ENCODE measurements around the gene ALG5.
A peak's percentile ranks its signal among the peaks of the same experiment; 100 is the strongest.

The ALG5 gene

DNA sequence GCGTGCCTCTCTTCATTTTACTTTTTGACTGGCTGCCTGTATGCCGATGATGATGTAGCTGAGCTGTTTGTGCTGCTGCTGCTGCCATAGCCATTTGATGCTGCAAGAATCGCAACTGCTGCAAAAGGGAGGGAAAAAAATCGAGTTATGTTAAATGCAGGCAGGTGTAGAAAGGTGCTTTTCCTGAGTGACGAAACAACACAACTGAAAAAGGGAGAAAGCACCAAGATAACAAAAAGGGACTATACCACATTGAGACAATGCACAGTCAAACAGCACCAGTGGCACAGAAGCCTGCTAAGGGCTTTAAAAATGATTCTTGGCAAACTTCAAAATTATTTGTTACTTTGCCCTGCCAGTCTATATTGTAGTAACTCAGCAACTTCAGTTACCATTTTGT, 10.6 kb upstream of the ALG5 start:
- DNase-seq (ENCODE audit: insufficient read length, low spot score), result no peak
- FAIRE-seq, result no peak
- no peak for TF ChIP-seq POLR2A (IDR thresholded peaks at IDR 0.05; ENCODE audit: low read depth, low read length)

DNA sequence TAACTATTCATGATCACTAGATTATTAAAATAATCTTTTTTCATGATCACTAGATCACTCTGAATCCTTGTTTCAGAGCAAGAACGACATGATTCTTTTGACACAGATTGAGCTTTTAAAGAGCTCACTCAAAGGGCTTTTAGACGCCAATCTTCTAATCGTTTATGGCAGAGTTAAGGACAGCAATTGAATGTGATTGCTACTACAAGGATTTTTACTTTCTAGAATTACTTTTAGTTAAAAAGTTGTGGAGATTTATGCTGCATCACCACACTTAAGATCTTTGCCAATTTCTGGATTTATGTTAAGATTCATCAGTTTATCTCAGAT, 2.7 kb upstream of the ALG5 start:
- FAIRE-seq, result no peak
- no peak for DNase-seq (ENCODE audit: insufficient read length, low spot score)
- no peak for TF ChIP-seq POLR2A (IDR thresholded peaks at IDR 0.05; ENCODE audit: low read depth, low read length)

DNA sequence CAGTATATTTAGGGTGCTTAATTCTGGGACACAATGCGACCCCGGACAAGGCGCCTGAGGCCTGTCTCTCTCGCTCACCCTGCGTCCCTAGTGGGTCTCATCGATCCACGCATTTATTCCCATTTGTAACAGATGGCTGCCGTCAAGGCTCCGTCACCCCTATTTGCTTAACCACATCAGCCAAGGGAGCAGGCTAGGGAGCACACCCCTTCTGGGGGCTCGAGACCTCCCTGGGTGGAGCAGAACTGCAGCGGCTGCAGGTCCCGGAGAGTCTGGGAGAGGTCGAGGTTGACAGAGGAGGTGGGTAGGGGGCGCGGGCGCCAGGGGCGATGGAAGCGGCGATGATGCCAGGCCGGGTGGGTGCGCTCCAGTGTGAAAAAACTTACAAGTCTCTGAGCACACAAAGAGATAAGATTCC, 507 bp downstream of the ALG5 start:
- DNase-seq (ENCODE audit: insufficient read length, low spot score) (no peak), FAIRE-seq (no peak)
- no peak for TF ChIP-seq POLR2A (IDR thresholded peaks at IDR 0.05; ENCODE audit: low read depth, low read length)

DNA sequence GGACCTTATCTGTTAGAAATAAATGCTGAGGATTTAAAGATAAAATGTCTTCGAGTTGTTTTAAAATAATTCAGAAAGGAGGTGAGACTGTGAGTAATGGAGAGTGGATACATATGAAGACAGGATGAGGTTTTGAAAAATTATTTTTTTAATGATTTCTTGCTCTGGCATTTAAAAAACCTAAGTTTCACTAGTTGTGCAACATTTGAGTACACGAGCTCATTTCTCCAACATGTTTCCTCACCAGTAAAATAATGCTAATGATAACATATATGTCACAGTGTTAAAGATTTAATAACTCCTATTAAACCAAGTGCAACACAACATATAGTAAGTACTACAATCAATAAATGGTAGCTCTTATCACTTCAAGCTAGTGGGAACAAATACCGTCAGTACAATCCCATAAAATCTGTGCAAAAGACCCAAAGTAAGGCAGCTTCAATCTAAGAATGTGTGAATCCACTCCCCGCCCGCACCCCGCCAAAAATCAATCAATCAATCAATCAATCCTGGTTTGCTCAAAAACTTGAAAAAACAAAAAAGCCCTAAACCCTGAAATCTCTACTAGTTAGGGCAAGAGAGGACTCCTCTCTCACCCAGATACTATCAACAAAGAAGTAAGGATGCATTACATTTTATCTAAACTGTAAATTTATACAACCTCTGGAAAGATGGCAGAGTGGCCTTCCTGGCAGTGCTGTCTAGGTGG, 1.3 kb downstream of the ALG5 start:
- DNase-seq (ENCODE audit: insufficient read length, low spot score) (no peak), FAIRE-seq (no peak)
- TF ChIP-seq POLR2A (IDR thresholded peaks at IDR 0.05; ENCODE audit: low read depth, low read length), result no peak

DNA sequence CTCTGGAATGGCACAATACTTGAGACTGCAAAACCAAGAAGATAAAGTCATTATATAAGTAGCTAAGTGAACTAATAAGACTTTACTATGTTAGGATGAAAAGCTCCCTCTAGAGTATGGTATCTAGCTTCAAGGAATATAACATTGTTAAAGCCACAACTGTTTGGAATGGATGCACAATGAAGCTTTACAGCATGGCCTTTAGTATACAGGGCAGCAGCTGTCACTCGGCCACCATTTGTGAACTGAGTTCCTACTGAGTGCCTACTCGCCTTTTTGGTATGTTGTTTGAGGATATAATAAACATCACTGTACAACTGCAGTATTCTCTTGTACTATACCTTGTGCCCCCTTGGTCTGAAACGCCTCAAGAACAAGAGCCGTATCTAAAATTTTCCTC, 6.8 kb downstream of the ALG5 start:
- DNase-seq (ENCODE audit: insufficient read length, low spot score) (no peak), FAIRE-seq (no peak)
- TF ChIP-seq POLR2A (IDR thresholded peaks at IDR 0.05; ENCODE audit: low read depth, low read length), result no peak

DNA sequence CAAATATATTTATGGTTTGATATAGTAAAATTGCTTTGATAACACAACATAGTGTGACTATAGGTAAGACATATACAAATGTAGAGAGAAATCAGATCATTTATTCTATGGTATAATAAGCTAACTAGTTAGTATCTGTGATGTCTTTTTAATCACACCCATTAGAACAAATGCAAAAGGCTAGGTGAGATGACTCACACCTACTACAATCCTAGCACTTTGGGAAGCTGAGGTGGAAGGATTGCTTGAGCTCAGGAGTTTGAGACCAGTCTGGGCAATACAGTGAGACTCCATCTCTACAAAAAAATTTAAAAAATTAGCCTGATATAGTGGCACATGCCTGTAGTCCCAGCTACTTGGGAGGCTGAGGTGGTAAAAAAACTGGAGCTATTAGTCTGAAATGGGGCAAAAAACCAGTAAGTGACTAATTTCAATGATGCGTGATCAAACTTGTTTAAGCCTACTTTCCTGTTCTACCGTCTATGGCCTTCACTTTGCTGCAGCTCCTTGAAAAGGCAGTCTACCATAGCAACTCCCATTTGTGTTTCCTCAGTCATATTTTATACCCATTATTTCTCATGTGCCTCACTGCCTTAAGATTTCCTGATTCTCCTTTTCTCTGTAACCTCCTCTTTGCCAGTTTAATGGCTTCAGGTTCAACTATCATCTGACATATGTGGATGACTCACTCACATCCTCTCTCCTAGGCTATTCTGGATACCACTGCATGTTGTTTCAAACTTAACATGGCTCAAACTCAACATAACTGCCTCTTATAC, 12.5 kb downstream of the ALG5 start:
- FAIRE-seq (peak; percentile 55), DNase-seq (ENCODE audit: insufficient read length, low spot score) (no peak)
- no peak for TF ChIP-seq POLR2A (IDR thresholded peaks at IDR 0.05; ENCODE audit: low read depth, low read length)

DNA sequence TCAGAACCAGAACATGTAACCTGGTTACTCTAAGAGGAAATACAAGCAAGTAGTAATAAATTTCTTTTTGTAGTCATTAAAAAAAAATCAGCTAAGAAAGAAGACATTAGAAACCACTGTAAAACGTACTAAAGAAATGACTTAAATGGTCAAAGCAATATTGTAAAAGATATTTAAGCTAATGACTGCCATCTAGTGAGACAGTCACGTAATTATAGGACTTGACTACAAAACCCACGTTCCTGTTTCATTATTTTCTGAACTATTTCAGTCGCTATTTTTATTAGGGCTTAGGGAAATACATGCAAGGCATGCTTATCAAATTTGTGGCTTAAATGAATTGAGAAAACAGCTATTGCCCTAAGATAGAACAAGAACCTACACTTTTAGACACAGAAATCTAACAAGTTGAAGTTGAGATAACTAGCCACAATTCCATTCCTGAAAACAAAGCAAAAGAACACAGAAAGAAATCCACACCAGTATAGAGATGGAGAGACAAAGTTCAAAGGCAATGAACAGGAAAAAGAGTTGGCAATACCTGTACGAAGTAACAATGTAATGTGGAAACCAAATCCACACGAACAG, 17.9 kb downstream of the ALG5 start:
- DNase-seq (ENCODE audit: insufficient read length, low spot score), result no peak
- no peak for FAIRE-seq
- no peak for TF ChIP-seq POLR2A (IDR thresholded peaks at IDR 0.05; ENCODE audit: low read depth, low read length)

DNA sequence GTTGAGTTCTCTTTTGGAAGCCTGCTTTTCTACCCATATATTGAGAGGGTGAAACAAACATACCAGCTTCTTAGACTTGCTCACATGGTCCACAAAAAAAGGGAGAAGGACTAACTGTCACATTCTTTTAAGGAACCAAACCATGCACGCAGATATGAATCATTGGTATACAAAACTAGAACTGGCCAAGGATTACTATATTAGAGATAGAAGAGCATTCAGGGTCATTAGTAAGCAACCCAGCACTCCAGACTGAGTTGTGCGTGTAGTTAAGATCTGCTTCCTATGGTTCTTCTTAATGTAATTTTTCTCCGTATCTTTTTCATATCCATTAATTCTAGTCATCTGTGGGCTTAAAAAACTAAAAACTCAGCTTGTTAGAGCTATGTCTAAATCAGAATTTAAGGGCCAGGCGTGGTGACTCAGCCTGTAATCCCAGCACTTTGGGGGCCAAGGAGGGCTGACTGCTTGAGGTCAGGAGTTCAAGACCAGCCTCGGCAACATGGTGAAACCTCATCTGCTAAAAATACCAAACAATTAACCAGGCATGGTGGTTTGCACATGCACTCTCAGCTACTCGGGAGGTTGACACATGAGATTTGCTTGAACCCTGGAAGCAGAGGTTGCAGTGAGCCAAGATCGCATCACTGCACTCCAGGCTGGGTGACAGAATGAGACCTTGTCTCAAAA, 19.6 kb downstream of the ALG5 start:
- DNase-seq (ENCODE audit: insufficient read length, low spot score), result no peak
- TF ChIP-seq POLR2A (IDR thresholded peaks at IDR 0.05; ENCODE audit: low read depth, low read length), result no peak
- no peak for FAIRE-seq

DNA sequence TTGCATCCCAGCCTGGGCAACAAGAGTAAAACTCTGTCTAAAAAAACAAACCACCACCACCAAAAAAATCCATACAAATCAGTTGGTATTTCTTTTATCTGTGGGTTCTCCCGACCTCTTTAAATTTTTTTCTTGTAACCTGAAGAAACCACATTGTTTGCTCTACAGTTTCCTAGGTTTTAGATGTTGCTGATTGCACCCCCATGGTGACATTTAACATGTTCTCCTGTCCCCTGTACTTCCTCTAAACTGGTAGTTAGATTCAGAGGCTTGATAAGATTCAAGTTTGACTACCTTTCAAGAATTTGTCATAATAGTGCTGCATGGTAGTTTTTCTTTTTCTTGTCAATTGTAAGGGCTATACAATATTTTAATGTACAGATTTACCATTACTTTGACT, 24.0 kb downstream of the ALG5 start:
- no peak for TF ChIP-seq POLR2A (IDR thresholded peaks at IDR 0.05; ENCODE audit: low read depth, low read length)
- FAIRE-seq (no peak), DNase-seq (ENCODE audit: insufficient read length, low spot score) (no peak)

DNA sequence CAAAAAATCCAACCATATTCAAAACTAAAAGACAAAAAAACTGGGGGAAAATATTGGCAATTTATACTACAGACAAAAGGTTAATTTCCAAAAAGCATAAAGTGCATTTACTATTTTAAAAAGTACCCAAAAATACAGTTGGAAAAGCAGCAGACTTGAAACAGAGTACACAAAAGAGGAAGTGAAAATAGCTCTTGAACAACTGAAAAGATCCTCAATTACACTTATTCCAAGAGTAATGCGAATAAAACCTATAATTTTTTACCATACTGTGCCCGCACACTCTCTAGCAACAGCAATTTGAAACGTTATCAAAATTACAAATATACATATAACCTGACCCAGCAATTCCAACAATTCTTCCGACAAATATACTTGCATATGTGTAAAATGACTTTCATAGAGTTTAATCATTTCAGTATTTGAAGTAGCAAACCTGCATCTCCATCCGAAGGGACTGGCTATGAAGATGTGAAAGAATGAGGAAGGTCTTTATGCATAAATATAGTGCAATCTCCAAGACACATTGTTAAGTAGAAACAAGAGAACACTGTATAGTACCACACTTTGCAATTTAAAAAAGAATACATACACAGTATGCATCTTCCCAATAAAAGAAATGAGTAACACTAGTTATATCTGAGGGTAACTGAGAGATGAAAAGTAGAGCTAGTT, 25.4 kb downstream of the ALG5 start:
- FAIRE-seq, result no peak
- no peak for DNase-seq (ENCODE audit: insufficient read length, low spot score)
- no peak for TF ChIP-seq POLR2A (IDR thresholded peaks at IDR 0.05; ENCODE audit: low read depth, low read length)

DNA sequence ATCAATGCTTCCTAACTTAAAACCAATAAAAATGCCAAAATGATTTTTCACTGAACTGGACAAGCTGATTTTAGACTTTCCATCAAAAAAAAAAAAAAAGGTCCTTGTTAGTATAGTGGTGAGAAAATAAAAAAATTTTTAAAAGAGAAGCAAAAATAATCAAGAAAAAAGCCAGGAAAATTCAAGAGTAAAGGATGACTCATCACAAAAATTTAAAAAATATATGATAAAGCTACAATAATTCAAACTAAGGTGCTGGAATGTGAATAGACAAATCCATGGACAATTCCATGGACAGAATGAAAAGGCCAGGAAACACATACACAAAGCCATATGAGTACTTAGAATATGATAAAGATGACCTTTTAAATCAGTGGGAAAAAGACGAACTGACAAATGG, 26.1 kb downstream of the ALG5 start:
- FAIRE-seq (no peak), DNase-seq (ENCODE audit: insufficient read length, low spot score) (no peak)
- no peak for TF ChIP-seq POLR2A (IDR thresholded peaks at IDR 0.05; ENCODE audit: low read depth, low read length)

DNA sequence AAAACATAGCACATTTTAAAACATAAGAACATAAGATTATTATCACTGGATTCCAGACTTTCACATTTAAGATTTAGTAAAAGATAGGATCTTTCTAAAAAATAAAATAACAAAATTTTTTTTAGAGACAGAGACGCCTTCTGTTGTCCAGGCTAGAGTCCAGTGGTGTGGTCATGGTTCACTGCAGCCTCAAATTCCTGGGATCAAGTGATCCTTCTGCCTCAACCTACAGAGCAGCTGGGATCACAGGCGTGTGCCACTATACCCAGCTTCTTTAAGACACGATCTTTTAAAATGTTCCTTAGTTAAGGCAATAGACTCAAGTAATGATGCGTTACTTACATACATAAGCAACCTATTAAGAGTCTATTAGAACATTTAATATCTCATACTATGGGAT, 32.7 kb downstream of the ALG5 start:
- TF ChIP-seq POLR2A (IDR thresholded peaks at IDR 0.05; ENCODE audit: low read depth, low read length), result no peak
- DNase-seq (ENCODE audit: insufficient read length, low spot score) (no peak), FAIRE-seq (no peak)

DNA sequence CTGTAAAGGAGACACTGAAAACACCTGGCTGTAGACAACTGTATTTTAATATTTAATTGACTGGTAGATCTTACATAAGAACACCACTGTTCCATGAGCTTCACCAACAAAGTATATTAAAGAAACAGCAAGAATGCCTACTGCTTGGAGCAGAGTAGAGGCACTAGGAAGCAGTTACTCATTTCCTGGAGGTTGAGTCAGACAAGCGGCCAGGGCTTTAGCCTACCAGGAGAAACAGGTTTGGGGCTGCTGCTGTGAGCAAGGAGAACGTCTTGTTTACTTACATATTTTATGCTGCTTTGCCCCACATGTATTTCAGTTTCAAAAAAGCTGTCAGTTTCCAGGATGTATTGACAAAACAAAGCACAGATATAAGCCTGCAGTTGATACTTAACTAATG, 33.4 kb downstream of the ALG5 start:
- DNase-seq (ENCODE audit: insufficient read length, low spot score) (peak; percentile 26), FAIRE-seq (peak; percentile 89)
- TF ChIP-seq POLR2A (IDR thresholded peaks at IDR 0.05; ENCODE audit: low read depth, low read length), result no peak

All from H54 (cell line).